SKM-1 (cell line): ENCODE measurements around the gene POLR3B.
"Not testable (repeated sequence)": the region's sequence is repeated elsewhere in the genome, so short reads cannot be mapped to it uniquely, and the experiment has no call there.

ENCODE experiments used
- DNase-seq: peaks from one replicate; lab custom pipeline; 2025; ENCODE audit not compliant: unreplicated experiment; lab: John Stamatoyannopoulos, UW

The POLR3B gene

GRCh38 chr12:106342397-106343213 is 14.9 kb upstream of the POLR3B start:
- DNase-seq = no peak

GRCh38 chr12:106343214-106343528 is 14.4 kb upstream of the POLR3B start:
- no peak for DNase-seq

- DNase-seq = no peak
Measured at GRCh38 chr12:106344131-106344530, 13.4 kb upstream of the POLR3B start.

GRCh38 chr12:106345746-106346145 is 11.8 kb upstream of the POLR3B start:
- DNase-seq = peak; percentile 1

- DNase-seq = no peak
Measured at GRCh38 chr12:106348411-106348810, 9.1 kb upstream of the POLR3B start.

GRCh38 chr12:106353175-106353574 is 4.4 kb upstream of the POLR3B start:
- no peak for DNase-seq

GRCh38 chr12:106358396-106359241 is 1.1 kb downstream of the POLR3B start:
- DNase-seq = peak; percentile 63

GRCh38 chr12:106359646-106360399 is 2.3 kb downstream of the POLR3B start:
- DNase-seq = no peak

GRCh38 chr12:106360400-106360994 is 2.9 kb downstream of the POLR3B start:
- no peak for DNase-seq

- DNase-seq = no peak
Measured at GRCh38 chr12:106362971-106363370, 5.4 kb downstream of the POLR3B start.

- DNase-seq = no peak
Measured at GRCh38 chr12:106364261-106364660, 6.7 kb downstream of the POLR3B start.

- DNase-seq = no peak
Measured at GRCh38 chr12:106369624-106370346, 12.2 kb downstream of the POLR3B start.

GRCh38 chr12:106378788-106379187 is 21.2 kb downstream of the POLR3B start:
- no peak for DNase-seq

GRCh38 chr12:106380954-106381353 is 23.4 kb downstream of the POLR3B start:
- DNase-seq = no peak

GRCh38 chr12:106381866-106382265 is 24.3 kb downstream of the POLR3B start:
- DNase-seq = not testable (repeated sequence)

GRCh38 chr12:106386813-106387535 is 29.4 kb downstream of the POLR3B start:
- DNase-seq = no peak

- no peak for DNase-seq
Measured at GRCh38 chr12:106387848-106388377, 30.4 kb downstream of the POLR3B start.

GRCh38 chr12:106389151-106389550 is 31.6 kb downstream of the POLR3B start:
- no peak for DNase-seq

- no peak for DNase-seq
Measured at GRCh38 chr12:106392759-106393158, 35.2 kb downstream of the POLR3B start.

- DNase-seq = no peak
Measured at GRCh38 chr12:106409878-106410277, 52.3 kb downstream of the POLR3B start.
